Measurements from ENCODE around the gene EHF. TPM values are rescaled to one million over a fixed set of nuclear protein-coding genes. Genes with fewer than 3 reads are reported as not detected.

EHF gene
- total and polyA plus RNA-seq, 2 of the 8 experiments (the other 6 are each of a cell fraction or from before 2014, with no cell fraction given): not detected

DNA sequence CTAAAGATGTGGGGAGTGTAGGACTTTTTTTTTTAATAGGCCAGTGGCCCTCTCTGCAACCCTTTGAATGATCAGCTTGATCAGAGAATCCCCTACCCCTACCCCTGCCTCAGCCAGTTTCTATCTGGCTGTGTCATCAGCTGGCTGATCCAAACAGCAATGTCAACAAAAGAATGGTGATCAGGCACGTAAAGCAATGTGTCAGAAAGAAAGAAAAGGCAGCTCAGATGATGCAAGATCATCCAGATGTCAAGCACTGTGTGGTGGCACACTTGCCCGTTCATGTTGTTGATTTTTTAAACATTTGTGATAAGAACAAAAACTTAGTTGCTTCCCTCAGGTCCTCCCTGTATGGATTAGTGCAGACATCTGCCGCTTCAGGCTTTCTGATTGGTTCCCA lies 26.3 kb upstream of the EHF start:
- H2AK5ac ChIP-seq (ENCODE audit: low read depth, low read length): no peak overlapping the region
- H3K79me2 ChIP-seq (ENCODE audit: control insufficient read depth in 1 of 2, insufficient read depth in 2 of 2, low read length in 2 of 2): no peaks in the 10 kb centered on the region
- H2BK20ac ChIP-seq (ENCODE audit: low read length): no peak overlapping the region
- no peaks in the 10 kb centered on the region for H3K27me3 ChIP-seq (replicated peaks in 1 of 4; ENCODE audit: control insufficient read depth in 3 of 4, extremely low read depth in 1 of 4, insufficient read depth in 3 of 4, low read length in 3 of 4)
- CTCF ChIA-PET (ENCODE audit: partially characterized antibody): interaction anchor here (1.3 kb wide), 3 partner anchors 9 to 197 kb away, joined by 3 to 8 read pairs (median 5); no protein-coding TSS in a partner anchor
- no peak overlapping the region for H4K8ac ChIP-seq (ENCODE audit: extremely low read depth, insufficient read depth, low read length)
- no peaks in the 10 kb centered on the region for H4K20me1 ChIP-seq (replicated peaks in 1 of 2; ENCODE audit: control insufficient read depth in 1 of 2, insufficient read depth in 2 of 2, low read length in 2 of 2)
- H3K23me2 ChIP-seq (ENCODE audit: low read depth, low read length): no peaks in the 10 kb centered on the region; the same call in 1 of the 2 replicates
- FAIRE-seq (no peak), DNase-seq (ENCODE audit: low read depth in 1 of 2, low spot score in 2 of 2) (no peak)
- no peak overlapping the region for H2BK5ac ChIP-seq (ENCODE audit: low read depth, low read length)
- H3K79me1 ChIP-seq (ENCODE audit: low read depth, low read length): no peaks in the 10 kb centered on the region
- no peak overlapping the region for H3K4me2 ChIP-seq (ENCODE audit: insufficient read depth in 1 of 2, low read depth in 2 of 2, low read length in 2 of 2)
- H3K14ac ChIP-seq (ENCODE audit: insufficient read length): no peak overlapping the region
- no peak overlapping the region for H2AFZ ChIP-seq (ENCODE audit: low read length)
- no peak overlapping the region for H3K56ac ChIP-seq (replicated peaks; ENCODE audit: insufficient read length, low read depth, low read length)
- H2BK12ac ChIP-seq (ENCODE audit: low read depth, low read length): no peak overlapping the region
- no peak overlapping the region for H4K91ac ChIP-seq (replicated peaks; ENCODE audit: insufficient read length, low read length)
- H3K18ac ChIP-seq (ENCODE audit: extremely low read depth, low read length): no peak overlapping the region
- H3K4ac ChIP-seq (replicated peaks; ENCODE audit: insufficient read length, low read depth, low read length): no peak overlapping the region
- TF ChIP-seq GTF2F1 (IDR thresholded peaks at IDR 0.05; ENCODE audit: borderline replicate concordance, low read depth, low read length) (no peak), SP2 (IDR thresholded peaks at IDR 0.05; ENCODE audit: low read length) (no peak), TBP (IDR thresholded peaks at IDR 0.05; ENCODE audit: low read depth, low read length) (no peak), TCF12 (IDR thresholded peaks at IDR 0.05; ENCODE audit: low read depth, low read length) (no peak), SIRT6 (IDR thresholded peaks at IDR 0.05; ENCODE audit: low read length) (no peak), YY1 (IDR thresholded peaks at IDR 0.05; ENCODE audit: low read depth, low read length) (no peak), RBBP5 (IDR thresholded peaks at IDR 0.05; ENCODE audit: borderline replicate concordance, low read depth, low read length) (no peak), BRCA1 (IDR thresholded peaks at IDR 0.05; ENCODE audit: low read depth, low read length) (no peak), GABPA (IDR thresholded peaks at IDR 0.05; ENCODE audit: borderline replicate concordance, insufficient read depth, low read length) (no peak), ZNF274 (IDR thresholded peaks at IDR 0.05; ENCODE audit: borderline replicate concordance, extremely low read depth, low read length) (no peak)
- TF ChIP-seq, protein P1, sequence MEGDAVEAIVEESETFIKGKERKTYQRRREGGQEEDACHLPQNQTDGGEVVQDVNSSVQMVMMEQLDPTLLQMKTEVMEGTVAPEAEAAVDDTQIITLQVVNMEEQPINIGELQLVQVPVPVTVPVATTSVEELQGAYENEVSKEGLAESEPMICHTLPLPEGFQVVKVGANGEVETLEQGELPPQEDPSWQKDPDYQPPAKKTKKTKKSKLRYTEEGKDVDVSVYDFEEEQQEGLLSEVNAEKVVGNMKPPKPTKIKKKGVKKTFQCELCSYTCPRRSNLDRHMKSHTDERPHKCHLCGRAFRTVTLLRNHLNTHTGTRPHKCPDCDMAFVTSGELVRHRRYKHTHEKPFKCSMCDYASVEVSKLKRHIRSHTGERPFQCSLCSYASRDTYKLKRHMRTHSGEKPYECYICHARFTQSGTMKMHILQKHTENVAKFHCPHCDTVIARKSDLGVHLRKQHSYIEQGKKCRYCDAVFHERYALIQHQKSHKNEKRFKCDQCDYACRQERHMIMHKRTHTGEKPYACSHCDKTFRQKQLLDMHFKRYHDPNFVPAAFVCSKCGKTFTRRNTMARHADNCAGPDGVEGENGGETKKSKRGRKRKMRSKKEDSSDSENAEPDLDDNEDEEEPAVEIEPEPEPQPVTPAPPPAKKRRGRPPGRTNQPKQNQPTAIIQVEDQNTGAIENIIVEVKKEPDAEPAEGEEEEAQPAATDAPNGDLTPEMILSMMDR (IDR thresholded peaks at IDR 0.05; ENCODE audit: control extremely low read depth in 1 of 3, insufficient read depth in 1 of 3, low read depth in 1 of 3, low read length in 3 of 3): no peak
- no peak overlapping the region for H2BK15ac ChIP-seq (ENCODE audit: low read length)
- H3K27ac ChIP-seq (ENCODE audit: low read depth, low read length): no peak overlapping the region
- H3K23ac ChIP-seq (ENCODE audit: insufficient read length): no peak overlapping the region
- no peaks in the 10 kb centered on the region for H3K36me3 ChIP-seq (ENCODE audit: control insufficient read depth in 2 of 4, insufficient read depth in 4 of 4, low read length in 3 of 4)
- no peak overlapping the region for H2BK120ac ChIP-seq (replicated peaks; ENCODE audit: low read depth, low read length)
- peaks cover 0 to 7% of the 10 kb centered on the region in 2 experiments; a peak in 2 of 4 replicates for H3K9me3 ChIP-seq (ENCODE audit: insufficient read depth in 2 of 2, low read depth in 1 of 2, low read length in 1 of 2)
- POLR2A ChIA-PET (ENCODE audit: partially characterized antibody): no interaction called here
- no peak overlapping the region for H4K5ac ChIP-seq (ENCODE audit: insufficient read length, low read depth, low read length)
- H3K4me1 ChIP-seq (replicated peaks in 1 of 4; ENCODE audit: control insufficient read depth in 3 of 4, insufficient read depth in 4 of 4, low read length in 3 of 4): no peaks in the 10 kb centered on the region
- H3K4me3 ChIP-seq (ENCODE audit: extremely low read depth in 1 of 4, insufficient read depth in 2 of 4, low read depth in 3 of 4, low read length in 4 of 4): no peak overlapping the region
- H3K9ac ChIP-seq (replicated peaks in 1 of 4; ENCODE audit: extremely low read depth in 1 of 4, low read depth in 3 of 4, low read length in 3 of 4): no peak overlapping the region
- WGBS, 2 experiments (ENCODE audit: extremely low coverage in 1 of 2, insufficient coverage in 1 of 2, insufficient read length in 1 of 2, insufficient replicate concordance in 2 of 2, low coverage in 1 of 2, low lambda C conversion rate in 2 of 2, missing lambda C conversion rate in 1 of 2): 91% methylated on average over 3 of the region's 3 CpGs; no CpG with 5 or more reads in 1 of the 2 experiments
